B cell (primary cell): ENCODE results near the gene NFASC. TPM values are rescaled to one million over a fixed set of nuclear protein-coding genes. Genes with fewer than 3 reads are reported as not detected.

Source experiments
- ATAC-seq: fragments of 200-7000 bp; cut with Tn5 transposase; one replicate; pipeline ENCODE4 v1.10.0; 2021; ENCODE audit warnings: low read depth, mild to moderate bottlenecking, moderate number of reproducible peaks, moderate library complexity
- CTCF ChIA-PET: fragments of 350-600 bp; sonication (Branson Sonifier 250); formaldehyde crosslinking; loops from one replicate; lab custom pipeline; 2021; ENCODE audit warnings: antibody characterized with exemption, inconsistent platforms; lab: Charles Lee
- POLR2A ChIA-PET: fragments of 350-600 bp; sonication (Branson Sonifier 250); formaldehyde crosslinking; loops from one replicate; lab custom pipeline; 2021; ENCODE audit warnings: antibody characterized with exemption; lab: Charles Lee
- DNase-seq: peaks from one replicate; pipeline ENCODE4 v3.0.0; 2013
- H2AFZ ChIP-seq: 2 replicates; pipeline ENCODE4 v1.6.1; 2012; ENCODE audit warnings: mild to moderate bottlenecking, low read depth, low read length; ENCODE audit not compliant: insufficient read depth, poor library complexity, severe bottlenecking
- H3K27ac ChIP-seq, 2 donors: 1 replicate in 1 of 2; 2 replicates in 1 of 2; pipeline ENCODE4 v1.5.1; 2012 to 2013; ENCODE audit warnings: low read length in 2 of 2, mild to moderate bottlenecking in 2 of 2, moderate library complexity in 1 of 2
- H3K27me3 ChIP-seq, 4 experiments: fragments of 200-600 bp in 1 of 4; sonication (generic) in 1 of 4; replicated peaks in 1 of 4; 1 replicate in 2 of 4; 2 replicates in 2 of 4; pipeline versions ENCODE4 v1.6.1 to v1.7.0; 2013 to 2016; ENCODE audit warnings: low read length in 3 of 4, mild to moderate bottlenecking in 2 of 4, mixed read lengths in 1 of 4, moderate library complexity in 1 of 4; ENCODE audit not compliant: insufficient read depth in 4 of 4, control insufficient read depth in 3 of 4; ENCODE audit errors: control extremely low read depth in 1 of 4
- H3K36me3 ChIP-seq, 2 experiments: replicated peaks in 1 of 2; 1 replicate in 1 of 2; 2 replicates in 1 of 2; pipeline versions ENCODE4 v1.6.1 to v1.7.1; 2013; ENCODE audit warnings: low read length in 1 of 2; ENCODE audit not compliant: insufficient read depth in 2 of 2, control insufficient read depth in 1 of 2; ENCODE audit errors: control extremely low read depth in 1 of 2, extremely low read depth in 1 of 2
- H3K4me1 ChIP-seq, 2 donors: fragments of 200-600 bp in 1 of 2; sonication (generic) in 1 of 2; 1 replicate in 1 of 2; 2 replicates in 1 of 2; pipeline versions ENCODE4 v1.5.1 to v1.6.1; 2013 to 2017; ENCODE audit warnings: low read length in 2 of 2; ENCODE audit not compliant: control insufficient read depth in 2 of 2, insufficient read depth in 2 of 2
- H3K4me2 ChIP-seq: replicated peaks from 2 replicates; pipeline ENCODE3; 2012; ENCODE audit warnings: mild to moderate bottlenecking, low read depth, low read length; ENCODE audit not compliant: poor library complexity, severe bottlenecking
- H3K4me3 ChIP-seq, 5 experiments: fragments of 200-600 bp in 1 of 5; sonication (generic) in 1 of 5; 1 replicate in 3 of 5; 2 replicates in 2 of 5; pipeline versions ENCODE4 v1.5.1 to v1.7.0; 2011 to 2016; ENCODE audit warnings: low read length in 4 of 5, mild to moderate bottlenecking in 4 of 5, low read depth in 2 of 5, control low read depth in 1 of 5, moderate library complexity in 1 of 5; ENCODE audit not compliant: insufficient read depth in 1 of 5; ENCODE audit errors: control extremely low read depth in 1 of 5, extremely low read depth in 1 of 5
- H3K79me2 ChIP-seq: fragments of 200-600 bp; sonication (generic); one replicate; pipeline ENCODE4 v1.6.0; 2016; ENCODE audit warnings: low read length; ENCODE audit not compliant: control insufficient read depth, insufficient read depth
- H3K9ac ChIP-seq: fragments of 200-600 bp; sonication (generic); 2 replicates; pipeline ENCODE4 v1.6.1; 2017; ENCODE audit warnings: mild to moderate bottlenecking, low read length, moderate library complexity
- H3K9me3 ChIP-seq, 3 donors: one replicate each; pipeline versions ENCODE4 v1.6.1 to v1.7.1; 2013; ENCODE audit warnings: low read length in 2 of 3; ENCODE audit not compliant: control insufficient read depth in 2 of 3, insufficient read depth in 1 of 3; ENCODE audit errors: control extremely low read depth in 1 of 3
- H4K20me1 ChIP-seq: 2 replicates; pipeline ENCODE4 v1.6.0; 2012; ENCODE audit warnings: mild to moderate bottlenecking, low read length; ENCODE audit not compliant: insufficient read depth, control insufficient read depth, poor library complexity, severe bottlenecking
- H3K27ac Mint-ChIP-seq: one replicate; pipeline ENCODE4 v1.8.0; 2021; ENCODE audit warnings: mixed read lengths
- H3K27me3 Mint-ChIP-seq: one replicate; pipeline ENCODE4 v1.8.0; 2021; ENCODE audit warnings: mixed read lengths
- H3K4me1 Mint-ChIP-seq: one replicate; pipeline ENCODE4 v1.8.0; 2021; ENCODE audit warnings: mixed read lengths
- H3K4me3 Mint-ChIP-seq: one replicate; pipeline ENCODE4 v1.8.0; 2021; ENCODE audit warnings: mixed read lengths
- H3K9me3 Mint-ChIP-seq: one replicate; pipeline ENCODE4 v1.8.0; 2022; ENCODE audit warnings: mixed read lengths; ENCODE audit not compliant: insufficient read depth
- CTCF ChIP-seq: fragments of 200-600 bp; IDR thresholded peaks from one replicate; pipeline ENCODE4 v1.8.0; 2022; ENCODE audit warnings: antibody characterized with exemption, mild to moderate bottlenecking
- EZH2 ChIP-seq: IDR thresholded peaks from 2 replicates; pipeline ENCODE4 v1.6.1; 2012; ENCODE audit warnings: borderline replicate concordance, low read depth, mild to moderate bottlenecking, moderate library complexity, low read length; ENCODE audit not compliant: insufficient read depth, poor library complexity, severe bottlenecking
- WGBS: methylation state at CpG from one replicate; pipeline ENCODE4 v1.1.5; 2013; ENCODE audit warnings: missing lambda C conversion rate; ENCODE audit not compliant: insufficient coverage; 5-methylcytosine and 5-hydroxymethylcytosine counted together
- intact Hi-C: fragments of 100-400 bp; cut with micrococcal nuclease; formaldehyde crosslinking; loops from one replicate; pipeline ENCODE4 v1.10.0; 2022
- polyA plus RNA-seq: library from polyadenylated mRNA; depleted of rRNA; stranded (reverse); fragments of >200 nt; gene quantifications from 2 replicates; pipeline ENCODE4 v1.2.3, GENCODE V29; 2012
- total RNA-seq, 2 donors: library from RNA; stranded (reverse); fragments of 120-200 nt in 1 of 2; gene quantifications; 1 replicate in 1 of 2; 2 replicates in 1 of 2; pipeline versions ENCODE4 v1.2.3 to v1.2.4, GENCODE V29; 2013 to 2022

NFASC gene
- total and polyA plus RNA-seq, 2 donors (not counting 1 experiment from before 2014, with no cell fraction given) = 0.06 to 0.39 TPM

GRCh38 chr1:204894031-204894430, 23.4 kb downstream of the NFASC start:
- intact Hi-C loops = no loop called here
- no peak overlapping the region for H3K4me2 ChIP-seq
- CTCF ChIA-PET = no interaction called here

GRCh38 chr1:204894606-204895005, 23.9 kb downstream of the NFASC start:
- no peak overlapping the region for H3K9ac ChIP-seq
- H3K36me3 ChIP-seq = no peaks in the 10 kb centered on the region
- peaks cover 0 to 24% (median 8%) of the 10 kb centered on the region in 4 experiments for H3K27me3 ChIP-seq
- TF ChIP-seq EZH2 = no peak
- TF ChIP-seq CTCF = no peak
- H2AFZ ChIP-seq = no peak overlapping the region
- no peak overlapping the region for H3K27ac ChIP-seq
- no peaks in the 10 kb centered on the region for H3K9me3 ChIP-seq
- H3K79me2 ChIP-seq = no peaks in the 10 kb centered on the region
- Mint-ChIP-seq H3K9me3 (no peaks in the 10 kb centered on the region), H3K4me1 (peaks cover 8% of the 10 kb centered on the region), H3K27ac (no peak overlapping the region), H3K27me3 (peaks cover 28% of the 10 kb centered on the region), H3K4me3 (no peak overlapping the region)
- CTCF ChIA-PET = no interaction called here
- no peak overlapping the region for H3K4me3 ChIP-seq
- WGBS = no CpG with 5 or more reads among the region's 1 CpG
- H3K4me1 ChIP-seq = peaks cover 7% of the 10 kb centered on the region in 2 donors
- intact Hi-C loops = no loop called here
- H4K20me1 ChIP-seq = no peaks in the 10 kb centered on the region
- no peak overlapping the region for H3K4me2 ChIP-seq
- ATAC-seq (no peak), DNase-seq (no peak)
- POLR2A ChIA-PET = no interaction called here

More at GRCh38 chr1:204894031-204894430, 23.4 kb downstream of the NFASC start:
- Histone ChIP-seq H3K9ac (no peak overlapping the region), H3K4me1 (peaks cover 11% of the 10 kb centered on the region in 2 donors), H4K20me1 (no peaks in the 10 kb centered on the region), H3K27me3 (peaks cover 0 to 19% (median 5%) of the 10 kb centered on the region in 4 experiments), H3K9me3 (no peaks in the 10 kb centered on the region), H3K79me2 (no peaks in the 10 kb centered on the region), H3K36me3 (no peaks in the 10 kb centered on the region), H3K27ac (no peak overlapping the region), H3K4me3 (no peak overlapping the region), H2AFZ (no peak overlapping the region)
- H3K4me3 Mint-ChIP-seq = no peak overlapping the region
- POLR2A ChIA-PET = no interaction called here
- H3K27me3 Mint-ChIP-seq = peaks cover 25% of the 10 kb centered on the region
- no peak for ATAC-seq
- no peak for DNase-seq
- H3K9me3 Mint-ChIP-seq = no peaks in the 10 kb centered on the region
- no peak for TF ChIP-seq CTCF
- TF ChIP-seq EZH2 = no peak
- H3K4me1 Mint-ChIP-seq = peaks cover 10% of the 10 kb centered on the region
- H3K27ac Mint-ChIP-seq = no peak overlapping the region
